Measurements from ENCODE around the gene PC.
A peak's percentile ranks its signal among the peaks of the same experiment; 100 is the strongest.

Gene PC

DNA sequence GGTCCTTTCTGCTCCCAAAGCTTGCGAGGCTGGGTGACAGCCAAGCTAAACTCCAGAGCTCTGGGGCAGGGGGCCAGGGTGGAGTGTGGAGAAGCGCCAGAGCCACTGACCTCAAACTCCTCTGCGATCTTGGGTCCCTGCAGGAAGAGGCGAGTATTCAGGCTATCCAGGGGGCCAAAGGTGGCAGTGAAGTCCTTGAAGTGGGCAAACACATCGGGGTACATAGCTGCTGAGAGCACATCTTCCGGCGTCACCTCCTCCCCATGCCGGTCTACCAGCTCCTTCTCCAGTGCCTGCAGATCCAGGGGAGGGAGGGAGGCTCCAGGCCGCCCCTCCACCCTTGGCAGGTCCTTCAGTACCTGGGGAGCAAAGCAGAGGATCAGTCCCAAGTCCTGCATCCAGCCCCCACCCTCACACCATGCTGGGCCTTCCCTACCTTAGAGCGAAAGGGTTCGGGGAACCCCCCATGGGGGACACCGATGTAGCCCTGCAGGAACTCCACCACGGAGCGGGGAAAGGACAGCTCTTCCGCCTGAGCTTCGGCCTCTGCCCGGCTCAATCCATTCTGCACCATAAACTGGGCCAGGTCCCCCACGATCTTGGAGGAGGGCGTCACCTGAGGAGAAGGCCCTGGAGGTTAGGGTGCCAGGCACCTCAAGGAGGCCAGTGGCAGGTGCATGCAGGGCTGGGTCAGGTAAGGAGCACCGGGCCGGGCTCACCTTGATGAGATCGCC lies 108.5 kb downstream of the PC start:
- Mint-ChIP-seq H3K9me3 (no peaks in the 10 kb centered on the region), H3K27ac (no peak overlapping the region), H3K4me3 (no peak overlapping the region), H3K36me3 (ENCODE audit: low read depth) (peaks cover 10% of the 10 kb centered on the region), H3K27me3 (ENCODE audit: low read depth) (no peaks in the 10 kb centered on the region), H3K4me1 (no peaks in the 10 kb centered on the region)
- TF ChIP-seq CTCF (IDR thresholded peaks at IDR 0.05; ENCODE audit: unreplicated experiment in 3 of 3), result no peak

DNA sequence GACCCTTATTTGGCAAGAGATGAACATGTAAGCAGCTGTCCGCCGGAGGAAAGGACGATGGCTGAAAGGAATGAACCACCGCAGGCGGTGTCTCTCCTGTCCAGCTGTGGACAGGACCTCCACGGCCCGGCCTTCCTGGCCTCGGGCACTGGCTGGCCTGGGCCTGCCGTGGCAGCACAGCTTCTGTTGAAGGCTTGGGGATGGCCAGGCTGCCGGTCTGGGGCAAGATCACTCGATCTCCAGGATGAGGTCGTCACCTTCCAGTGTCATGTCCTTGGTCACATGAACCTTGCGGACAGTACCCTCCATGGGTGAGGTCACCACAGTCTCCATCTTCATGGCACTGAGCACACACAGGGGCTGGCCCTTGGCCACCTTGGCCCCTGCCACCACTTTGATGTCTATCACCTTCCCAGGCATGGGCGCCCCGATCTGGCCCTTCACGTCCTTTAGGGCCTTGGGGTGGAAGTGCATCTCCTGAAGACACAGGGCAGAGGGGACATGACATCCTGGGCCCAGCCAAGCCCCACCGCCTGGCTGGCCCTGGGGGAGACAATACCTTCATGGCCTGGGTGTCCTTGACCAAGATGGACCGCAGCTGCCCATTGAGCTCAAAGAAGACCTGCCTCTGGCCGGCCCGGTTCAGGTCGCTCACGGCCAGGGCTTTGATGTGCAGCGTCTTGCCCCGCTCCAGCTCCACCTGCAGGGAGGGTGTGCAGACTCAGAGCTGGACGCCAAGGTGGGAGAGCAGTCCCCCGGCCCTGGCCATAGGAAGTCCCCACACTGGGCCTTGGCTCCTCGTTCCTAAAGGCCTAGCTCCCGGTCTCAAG lies 109.3 kb downstream of the PC start:
- Mint-ChIP-seq H3K4me3 (no peak overlapping the region), H3K9me3 (no peaks in the 10 kb centered on the region)

DNA sequence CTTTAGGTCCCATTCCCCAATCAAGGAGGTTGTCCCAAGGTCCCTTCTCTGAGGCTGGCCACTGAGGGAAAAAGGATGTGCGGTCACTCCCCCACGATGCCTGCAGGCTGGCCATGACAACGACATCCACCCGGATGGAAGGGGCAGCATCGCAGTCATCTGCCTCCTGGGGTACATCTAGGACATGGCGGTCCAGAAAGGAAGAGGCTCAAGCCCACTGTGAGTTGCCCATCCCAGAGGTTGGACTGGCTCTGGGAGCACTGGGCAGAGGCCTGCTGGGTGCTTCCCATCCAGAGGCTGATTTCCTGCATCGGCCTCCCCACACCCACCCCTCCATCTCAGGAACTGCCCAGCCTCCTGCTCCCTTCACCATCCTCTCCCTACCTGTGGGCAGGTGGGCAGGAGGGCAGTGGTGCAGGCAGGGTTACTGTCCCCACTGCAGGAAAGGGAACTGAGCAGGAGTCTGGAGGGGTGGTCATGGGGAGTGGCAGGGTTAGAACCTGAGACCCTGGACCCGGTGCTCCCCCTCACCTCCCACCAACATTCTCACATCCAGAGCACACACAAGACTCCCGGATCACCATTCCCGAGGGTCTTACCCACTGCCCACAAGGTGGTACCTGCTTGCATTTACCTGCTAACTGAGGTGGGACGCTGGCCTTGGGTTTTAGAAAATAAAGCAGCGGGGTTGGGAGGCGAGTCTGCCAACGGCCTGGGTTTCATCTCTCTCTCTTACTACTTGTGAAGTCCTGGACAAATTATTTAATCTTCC lies 110.5 kb downstream of the PC start:
- Mint-ChIP-seq H3K36me3 (ENCODE audit: low read depth) (peaks cover 14% of the 10 kb centered on the region), H3K27ac (no peak overlapping the region), H3K9me3 (no peaks in the 10 kb centered on the region), H3K4me3 (peak overlapping the region in 1 of 3 experiments; percentile 27), H3K4me1 (peaks cover 6% of the 10 kb centered on the region), H3K27me3 (ENCODE audit: low read depth) (no peaks in the 10 kb centered on the region)
- TF ChIP-seq CTCF (IDR thresholded peaks at IDR 0.05; ENCODE audit: unreplicated experiment in 3 of 3), result no peak

More for the DNA sequence above, 109.3 kb downstream of the PC start:
- Mint-ChIP-seq H3K27me3 (ENCODE audit: low read depth) (no peaks in the 10 kb centered on the region), H3K27ac (no peak overlapping the region), H3K4me1 (peaks cover 3% of the 10 kb centered on the region), H3K36me3 (ENCODE audit: low read depth) (peaks cover 12% of the 10 kb centered on the region)
- no peak for TF ChIP-seq CTCF (IDR thresholded peaks at IDR 0.05; ENCODE audit: unreplicated experiment in 3 of 3)

DNA sequence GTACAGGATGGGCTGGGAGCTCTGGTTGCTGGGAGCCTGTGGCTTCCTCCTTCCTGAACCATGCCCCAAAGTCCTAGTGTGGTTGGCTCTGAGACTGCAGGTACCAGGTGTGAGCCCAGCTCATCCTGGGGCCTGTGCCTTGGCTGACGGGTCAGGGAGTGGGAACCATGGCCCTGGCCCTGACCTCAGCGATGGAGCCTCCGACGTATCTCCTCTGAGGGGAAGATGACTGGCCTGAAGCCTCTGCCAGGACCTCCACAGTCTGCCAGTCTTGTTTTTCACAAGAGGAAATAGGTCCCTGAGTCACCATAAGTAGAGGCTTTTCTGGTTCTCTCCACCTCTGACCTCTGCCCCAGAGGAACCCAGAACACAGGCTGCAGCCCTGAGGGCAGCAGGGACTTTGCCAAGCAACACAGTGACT lies 111.5 kb downstream of the PC start:
- no peak overlapping the region for H3K27ac Mint-ChIP-seq
- H3K4me3 Mint-ChIP-seq, result peak overlapping the region; percentile 21 to 71 (median 62)
- H3K27me3 Mint-ChIP-seq (ENCODE audit: low read depth), result no peaks in the 10 kb centered on the region

DNA sequence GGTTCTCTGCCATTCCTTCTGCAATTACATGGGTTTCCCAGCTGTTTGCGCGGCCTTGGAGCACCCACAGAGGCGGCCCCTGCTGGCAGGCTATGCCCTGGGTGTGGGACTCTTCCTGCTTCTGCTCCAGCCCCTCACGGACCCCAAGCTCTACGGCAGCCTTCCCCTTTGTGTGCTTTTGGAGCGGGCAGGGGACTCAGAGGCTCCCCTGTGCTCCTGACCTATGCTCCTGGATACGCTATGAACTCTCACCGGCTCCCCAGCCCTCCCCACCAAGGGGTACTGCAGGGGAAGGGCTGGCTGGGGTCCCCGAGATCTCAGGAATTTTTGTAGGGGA lies 112.3 kb downstream of the PC start:
- TF ChIP-seq CTCF (IDR thresholded peaks at IDR 0.05; ENCODE audit: unreplicated experiment in 3 of 3), result no peak
- H3K4me1 Mint-ChIP-seq, result peaks cover 12% of the 10 kb centered on the region
- no peak overlapping the region for H3K27ac Mint-ChIP-seq
- no peaks in the 10 kb centered on the region for H3K9me3 Mint-ChIP-seq
- H3K4me3 Mint-ChIP-seq, result peak overlapping the region; percentile 61 to 93 (median 92)
- peaks cover 14% of the 10 kb centered on the region for H3K36me3 Mint-ChIP-seq (ENCODE audit: low read depth)
- no peaks in the 10 kb centered on the region for H3K27me3 Mint-ChIP-seq (ENCODE audit: low read depth)

More for the DNA sequence above, 111.5 kb downstream of the PC start:
- peaks cover 12% of the 10 kb centered on the region for H3K4me1 Mint-ChIP-seq
- H3K36me3 Mint-ChIP-seq (ENCODE audit: low read depth), result peaks cover 14% of the 10 kb centered on the region
- TF ChIP-seq CTCF (IDR thresholded peaks at IDR 0.05; ENCODE audit: unreplicated experiment in 3 of 3), result no peak
- no peaks in the 10 kb centered on the region for H3K9me3 Mint-ChIP-seq

Data from nephron (organoid).